Activated T-cell treated with anti-CD3 and anti-CD28 coated beads for 4 hours (primary cell): ENCODE data around the gene HSPA12B.

Source experiments
- DNase-seq: peaks from one replicate; pipeline ENCODE4 v3.0.0-alpha.2; 2020

HSPA12B gene

DNA sequence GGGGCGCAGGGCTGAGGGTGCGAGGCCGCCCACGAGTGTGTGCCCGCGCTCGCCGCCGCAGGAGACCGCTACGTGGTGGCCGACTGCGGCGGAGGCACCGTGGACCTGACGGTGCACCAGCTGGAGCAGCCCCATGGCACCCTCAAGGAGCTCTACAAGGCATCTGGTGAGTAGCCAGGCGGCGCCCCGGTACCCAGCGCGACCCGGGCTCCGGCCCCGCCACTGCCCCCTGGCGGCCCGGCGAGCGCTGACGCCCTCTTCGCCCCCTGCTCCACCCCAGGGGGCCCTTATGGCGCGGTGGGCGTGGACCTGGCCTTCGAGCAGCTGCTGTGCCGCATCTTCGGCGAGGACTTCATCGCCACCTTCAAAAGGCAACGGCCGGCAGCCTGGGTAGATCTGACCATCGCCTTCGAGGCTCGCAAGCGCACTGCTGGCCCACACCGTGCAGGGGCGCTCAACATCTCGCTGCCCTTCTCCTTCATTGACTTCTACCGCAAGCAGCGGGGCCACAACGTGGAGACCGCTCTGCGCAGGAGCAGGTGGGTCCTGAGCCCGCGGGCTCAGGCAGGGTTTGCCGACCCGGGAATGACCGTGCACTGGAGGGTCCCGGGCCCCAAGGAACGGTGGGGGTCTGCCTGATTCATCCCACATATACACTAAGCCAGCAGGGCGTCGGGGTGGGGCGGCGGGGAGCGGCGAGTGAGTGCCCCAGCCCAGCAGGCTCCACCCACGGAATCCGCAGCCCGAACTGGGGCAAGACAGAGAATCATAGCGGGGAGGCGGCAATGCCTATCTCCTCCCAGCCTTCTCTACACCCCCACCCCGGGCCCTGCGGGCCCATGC, 17.4 kb downstream of the HSPA12B start:
- DNase-seq: no peak

DNA sequence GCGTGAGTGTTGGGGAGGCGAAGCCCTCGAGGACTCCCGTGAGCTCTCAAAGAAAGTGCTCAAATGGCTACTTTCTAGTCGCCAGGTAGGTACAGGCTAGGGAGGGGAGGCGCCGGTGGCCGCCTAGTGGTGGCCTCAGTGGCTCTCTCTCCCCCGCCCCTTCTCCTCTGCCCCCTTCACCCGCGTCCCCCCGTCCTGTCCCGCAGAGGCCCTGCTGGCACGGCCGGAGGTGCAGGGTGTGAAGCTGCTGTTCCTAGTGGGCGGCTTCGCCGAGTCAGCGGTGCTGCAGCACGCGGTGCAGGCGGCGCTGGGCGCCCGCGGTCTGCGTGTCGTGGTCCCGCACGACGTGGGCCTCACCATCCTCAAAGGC, 18.8 kb downstream of the HSPA12B start:
- no peak for DNase-seq

- DNase-seq: no peak
Observed at GRCh38 chr20:3751675-3752385, 19.3 kb downstream of the HSPA12B start.

- DNase-seq: no peak
Observed at GRCh38 chr20:3752386-3752759, 19.9 kb downstream of the HSPA12B start.

- DNase-seq: peak; percentile 57
Observed at GRCh38 chr20:3753098-3753497, 20.6 kb downstream of the HSPA12B start.

- no peak for DNase-seq
Observed at GRCh38 chr20:3753501-3754275, 21.2 kb downstream of the HSPA12B start.

DNA sequence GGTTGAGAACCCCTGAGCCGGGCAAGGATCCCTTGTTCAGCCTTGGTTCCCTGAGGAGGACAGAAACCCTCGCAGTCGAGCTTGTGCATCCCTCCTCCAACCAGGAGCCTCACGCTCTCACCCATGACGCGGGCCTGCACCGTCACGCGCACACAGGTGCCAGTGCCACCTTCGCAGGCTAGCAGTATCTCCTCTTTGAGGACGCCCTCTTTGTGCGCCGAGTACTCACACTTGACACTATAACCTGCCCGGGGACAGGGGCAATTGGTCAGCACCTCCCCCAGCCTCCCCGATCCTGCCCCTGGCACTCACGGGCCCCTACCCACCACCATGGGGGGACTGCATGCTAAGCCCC, 21.8 kb downstream of the HSPA12B start:
- no peak for DNase-seq

DNA sequence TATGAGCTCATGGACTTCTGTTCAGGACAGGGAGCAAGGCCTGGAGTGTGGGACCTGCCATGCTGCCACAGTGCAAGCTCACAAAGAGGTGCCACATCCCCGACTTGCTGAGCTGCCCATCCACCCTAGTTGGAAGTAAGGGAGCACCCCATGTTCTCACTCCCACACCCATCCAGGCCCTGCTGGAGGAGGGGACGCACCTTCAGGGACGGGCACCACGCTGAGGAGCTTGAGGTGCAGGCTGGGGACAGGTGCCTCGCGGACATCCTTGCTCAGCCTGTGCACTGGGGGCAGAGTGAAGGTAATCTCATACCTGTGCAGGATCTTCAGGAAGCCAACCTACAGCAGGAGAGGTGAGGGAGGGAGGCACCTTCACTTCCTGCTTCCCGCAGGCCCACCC, 22.8 kb downstream of the HSPA12B start:
- DNase-seq: no peak

- DNase-seq: no peak
Observed at GRCh38 chr20:3755814-3756480, 23.5 kb downstream of the HSPA12B start.

DNA sequence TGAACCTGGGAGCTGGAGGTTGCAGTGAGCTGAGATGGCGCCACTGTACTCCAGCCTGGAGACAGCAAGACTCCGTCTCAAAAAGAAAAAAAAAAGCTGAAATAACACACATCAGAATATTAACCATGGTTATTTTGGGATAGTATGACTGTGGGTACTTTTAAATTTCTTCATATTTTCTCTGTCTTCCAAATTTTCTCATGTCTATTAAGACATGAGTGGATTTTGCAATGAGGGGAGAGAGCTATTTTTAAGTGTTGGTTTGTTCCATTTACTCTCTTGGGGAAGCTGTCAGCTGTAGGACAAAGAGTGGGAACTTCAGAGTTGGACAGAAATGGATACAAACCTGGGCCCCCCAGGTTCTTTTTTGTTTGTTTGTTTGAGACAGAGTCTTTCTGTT, 24.8 kb downstream of the HSPA12B start:
- DNase-seq: no peak

DNA sequence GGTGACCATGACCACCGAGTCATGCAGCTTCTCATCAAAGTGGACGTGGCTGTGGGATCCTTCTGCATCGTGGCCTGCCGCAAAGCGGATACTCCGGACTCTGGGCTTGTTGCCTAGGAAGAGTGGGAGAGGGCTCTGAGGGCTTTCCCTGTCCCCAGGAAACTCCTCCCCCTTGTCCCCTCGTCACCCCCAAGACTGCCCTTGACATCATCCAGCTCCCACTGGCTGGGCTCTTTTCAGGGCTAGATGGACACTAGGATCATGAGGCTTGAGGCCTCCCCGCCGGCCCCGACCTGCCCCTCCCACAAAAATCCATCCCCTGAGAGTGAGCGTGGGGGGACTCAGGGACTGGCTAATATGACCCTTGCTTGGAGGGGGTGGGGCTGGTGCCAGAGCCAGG, 26.1 kb downstream of the HSPA12B start:
- no peak for DNase-seq

DNA sequence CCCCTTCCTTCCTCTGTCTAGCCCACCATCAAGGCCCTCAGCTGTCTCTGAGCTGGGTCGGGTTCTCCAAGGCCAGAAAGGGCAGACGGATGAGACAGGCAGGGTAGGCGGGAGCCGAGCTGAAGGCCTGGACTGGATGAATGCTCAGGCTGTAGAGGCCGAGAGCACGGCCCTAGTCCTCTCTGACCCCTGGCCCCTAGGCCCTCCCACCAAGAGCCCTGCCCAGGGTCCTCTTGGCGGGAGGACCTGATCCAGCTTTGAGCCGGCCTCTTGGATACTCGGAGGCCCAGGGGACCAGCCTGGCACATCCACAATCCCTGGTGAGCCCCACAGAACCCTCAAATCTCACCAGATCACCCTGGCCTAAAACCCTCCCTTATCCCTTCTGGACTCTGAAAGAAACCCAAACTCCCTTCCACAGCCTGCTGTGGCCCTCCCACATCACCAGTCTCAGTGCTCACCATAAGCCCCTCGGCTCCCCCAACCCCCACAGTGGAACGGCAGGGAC, 26.9 kb downstream of the HSPA12B start:
- no peak for DNase-seq

DNA sequence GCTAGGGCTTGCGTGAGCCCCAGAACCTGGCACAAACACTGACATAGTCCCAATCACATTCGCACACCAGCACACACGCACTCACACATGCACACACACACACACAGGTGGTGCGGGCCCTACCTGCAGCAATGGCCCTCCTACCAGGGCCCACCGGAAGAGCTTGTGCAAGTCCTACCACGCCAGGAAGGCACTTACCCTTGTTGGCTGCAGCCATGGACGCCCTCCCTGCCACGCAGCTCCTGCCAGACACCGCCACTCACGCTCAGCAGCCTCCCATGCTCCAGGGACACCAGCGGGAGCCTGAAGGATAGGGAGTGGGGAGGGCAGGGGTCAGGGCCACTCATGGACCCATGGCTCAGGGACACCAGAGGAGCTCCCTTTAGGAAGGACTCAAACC, 27.4 kb downstream of the HSPA12B start:
- no peak for DNase-seq

GRCh38 chr20:3760655-3761348, 28.3 kb downstream of the HSPA12B start:
- no peak for DNase-seq

- no peak for DNase-seq
Observed at GRCh38 chr20:3763671-3764601, 31.5 kb downstream of the HSPA12B start.

- no peak for DNase-seq
Observed at GRCh38 chr20:3764659-3765058, 32.2 kb downstream of the HSPA12B start.

DNA sequence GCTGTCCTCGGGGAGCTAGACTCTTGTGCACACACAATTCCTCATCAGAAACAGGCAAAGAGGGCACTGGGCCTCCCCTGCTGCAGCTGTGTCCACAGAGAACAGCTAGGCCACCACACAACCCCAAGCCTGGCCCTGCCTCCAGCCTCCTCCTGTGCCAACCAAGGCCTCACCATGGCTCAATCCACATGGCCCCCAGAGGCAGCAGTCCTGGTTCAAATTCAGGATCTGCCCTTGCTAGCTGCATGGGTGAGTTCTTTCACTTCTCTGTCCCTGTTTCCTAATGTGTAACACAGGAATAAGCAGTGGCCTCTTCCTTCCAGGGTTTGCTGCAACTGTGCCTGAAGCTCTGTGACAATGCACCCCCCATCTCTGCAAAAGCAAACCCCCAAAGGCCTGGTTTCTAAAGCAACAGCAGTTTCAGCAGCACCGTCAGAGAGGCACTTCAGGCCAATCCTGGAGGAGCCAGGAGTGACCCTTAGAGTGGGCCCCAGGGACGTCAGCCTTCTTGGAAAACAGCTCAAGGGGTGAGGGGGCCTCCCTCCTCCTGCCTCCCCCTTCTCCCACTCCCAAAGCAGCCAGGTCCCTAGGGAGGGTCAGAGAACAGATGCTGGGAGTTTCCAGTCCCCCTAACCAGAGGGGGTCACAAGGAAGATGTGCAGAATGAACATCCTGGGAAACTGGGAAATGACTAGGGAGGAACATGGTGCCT, 32.8 kb downstream of the HSPA12B start:
- no peak for DNase-seq

DNA sequence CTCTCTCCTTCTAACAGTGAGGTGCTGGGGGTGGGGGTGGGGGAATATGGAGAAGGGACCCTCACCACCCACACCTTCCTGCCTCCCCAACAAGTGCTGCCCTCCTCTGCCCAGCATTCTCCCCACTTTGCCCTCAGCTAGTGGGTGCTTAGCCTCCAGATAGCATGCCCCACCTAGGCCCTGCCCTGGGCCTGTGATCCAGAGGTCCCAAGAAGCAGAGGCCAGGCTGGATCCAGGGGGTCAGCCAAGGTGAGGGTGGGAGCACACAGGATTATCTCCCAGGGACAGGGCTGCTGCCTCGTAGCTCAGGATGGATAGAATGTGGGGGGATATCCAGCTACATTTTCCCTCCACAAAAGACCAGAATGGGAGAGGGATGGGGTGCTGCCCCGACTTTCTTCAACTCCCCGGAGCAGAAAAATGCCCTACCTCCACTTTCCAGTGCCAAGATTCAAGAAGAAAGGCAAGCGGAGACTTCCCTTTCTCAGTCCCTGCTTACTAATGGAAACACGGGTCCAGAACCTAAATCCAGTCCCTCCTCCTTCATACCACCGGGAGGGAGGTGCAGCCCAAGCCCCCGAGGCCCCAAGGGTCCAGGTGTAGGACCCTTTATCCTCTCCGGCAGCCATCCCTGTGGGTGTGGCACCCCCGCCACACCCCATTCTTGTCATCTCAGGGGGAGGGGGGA, 34.1 kb downstream of the HSPA12B start:
- no peak for DNase-seq

DNA sequence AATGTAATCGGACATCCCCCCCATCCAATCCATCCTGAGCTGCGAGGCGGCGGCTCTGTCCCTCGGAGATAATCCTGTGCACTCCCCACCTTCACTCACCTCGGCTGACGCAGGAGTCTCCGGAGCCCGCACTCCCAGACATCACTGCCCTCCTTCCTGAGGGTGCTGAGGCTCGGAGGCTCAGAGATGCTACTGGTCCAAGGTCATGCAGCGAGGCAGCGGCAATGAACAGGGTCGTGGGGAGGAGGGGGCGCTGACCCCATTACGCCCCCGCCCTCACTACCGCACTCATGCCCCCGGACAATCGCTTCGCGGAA, 34.6 kb downstream of the HSPA12B start:
- no peak for DNase-seq
